T1000 (cell line): Measurements from ENCODE around the gene DCHS1.

Experiments
- DNase-seq: peaks from one replicate; lab custom pipeline; 2025; ENCODE audit warnings: mixed read lengths; lab: John Stamatoyannopoulos, UW

Gene DCHS1

DNA sequence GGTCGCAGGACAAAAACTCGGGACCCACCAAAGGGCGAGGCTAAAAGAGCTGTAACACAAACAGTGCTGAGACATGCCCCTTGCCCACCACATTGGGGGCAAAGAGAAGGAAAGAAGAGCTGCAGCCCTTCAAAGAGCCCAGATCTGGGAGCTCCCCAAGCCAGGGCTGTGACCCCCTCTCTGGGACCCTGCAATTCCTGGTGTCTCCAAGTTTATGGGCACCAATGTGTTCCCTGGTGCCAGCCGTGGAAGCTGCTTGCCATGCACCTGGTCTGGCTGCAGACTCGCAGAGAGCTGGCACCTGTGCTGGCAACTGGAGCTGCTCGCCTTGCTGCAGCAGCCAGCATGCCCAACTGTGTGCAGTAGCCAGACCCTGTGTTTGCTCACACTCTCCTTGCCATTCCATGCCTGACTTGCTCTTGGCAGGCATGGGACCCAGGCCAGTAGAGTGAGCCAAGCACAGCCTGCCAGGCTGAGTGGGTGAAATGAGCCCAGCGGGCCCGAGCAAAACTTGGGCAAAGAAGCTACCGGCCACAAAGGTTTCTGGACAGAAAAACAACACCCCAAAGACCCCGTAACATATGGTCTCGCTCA lies 68.2 kb downstream of the DCHS1 start:
- no peak for DNase-seq

DNA sequence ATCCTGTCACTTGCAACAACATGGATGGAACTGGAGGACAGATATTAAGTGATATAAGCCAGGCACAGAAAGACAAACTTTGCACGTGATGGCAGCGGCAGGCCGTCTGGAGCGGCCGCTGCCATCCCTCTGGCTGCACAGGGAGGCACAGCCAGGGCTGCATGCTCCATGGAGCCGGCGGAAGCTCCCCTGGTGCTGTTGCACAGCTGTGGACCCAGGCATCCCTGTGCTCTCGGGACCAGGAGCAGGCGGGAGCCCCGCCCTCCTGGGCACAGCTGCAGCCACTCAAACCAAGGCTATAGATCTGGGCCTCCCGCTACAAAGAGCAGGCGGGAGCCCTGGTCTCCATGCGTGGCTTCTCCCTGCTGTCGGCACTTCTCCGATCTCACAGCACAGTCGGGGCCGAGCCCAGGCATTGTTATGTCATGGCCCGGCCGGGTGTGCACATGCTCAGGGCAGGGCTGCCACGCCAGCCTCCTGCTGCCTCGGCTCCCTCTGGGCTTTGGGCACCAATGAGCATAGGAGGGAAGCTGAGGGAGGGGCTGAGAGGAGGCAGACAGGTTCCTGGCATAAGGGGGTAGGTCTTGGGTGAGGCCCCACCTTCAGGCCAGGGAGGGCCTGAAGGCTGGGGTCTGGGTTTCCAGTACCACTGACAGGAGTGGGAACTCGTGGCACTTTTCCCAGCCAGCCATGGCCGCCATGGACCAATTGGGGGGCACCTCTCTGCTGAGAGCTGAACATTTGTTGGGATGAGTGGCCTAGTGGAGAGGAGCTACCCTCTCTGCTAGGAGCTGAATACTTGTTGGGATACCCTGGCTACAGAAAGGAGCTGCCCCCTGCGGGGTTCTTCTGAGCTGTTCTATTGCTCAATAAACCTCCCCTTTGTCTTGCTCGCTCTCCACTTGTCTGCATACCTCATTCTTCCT lies 68.9 kb downstream of the DCHS1 start:
- no peak for DNase-seq

DNA sequence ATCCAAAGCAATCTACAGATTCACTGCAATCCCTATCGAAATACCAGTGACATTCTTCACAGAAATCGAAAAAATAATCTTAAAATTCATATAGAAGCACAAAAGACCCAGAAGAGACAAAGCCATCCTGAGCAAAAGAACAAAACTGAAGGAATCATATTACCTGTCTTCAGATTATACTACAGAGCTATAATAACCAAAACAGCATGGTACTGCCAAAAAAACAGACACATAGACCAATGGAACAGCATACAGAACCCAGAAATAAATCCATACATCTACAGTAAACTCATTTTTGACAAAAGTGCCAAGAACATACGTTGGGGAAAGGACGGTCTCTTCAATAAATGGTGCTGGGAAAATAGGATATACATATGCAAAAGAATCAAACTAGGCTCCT lies 71.1 kb downstream of the DCHS1 start:
- no peak for DNase-seq

DNA sequence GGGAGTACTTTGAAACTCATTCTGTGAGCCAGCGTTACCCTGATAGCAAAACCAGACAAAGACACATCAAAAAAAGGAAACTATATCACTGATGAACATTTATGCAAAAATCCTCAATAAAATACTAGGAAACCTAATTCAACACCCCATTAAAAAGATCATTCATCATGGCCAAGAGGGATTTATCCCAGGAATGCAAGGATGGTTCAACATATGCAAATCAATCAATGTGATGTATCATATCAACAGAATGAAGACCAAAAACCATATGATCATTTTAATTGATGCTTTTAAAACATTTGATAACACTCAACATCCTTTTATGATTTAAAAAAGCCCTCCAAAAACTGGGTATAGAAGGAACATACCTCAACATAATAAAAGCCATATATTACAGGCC lies 72.0 kb downstream of the DCHS1 start:
- no peak for DNase-seq

DNA sequence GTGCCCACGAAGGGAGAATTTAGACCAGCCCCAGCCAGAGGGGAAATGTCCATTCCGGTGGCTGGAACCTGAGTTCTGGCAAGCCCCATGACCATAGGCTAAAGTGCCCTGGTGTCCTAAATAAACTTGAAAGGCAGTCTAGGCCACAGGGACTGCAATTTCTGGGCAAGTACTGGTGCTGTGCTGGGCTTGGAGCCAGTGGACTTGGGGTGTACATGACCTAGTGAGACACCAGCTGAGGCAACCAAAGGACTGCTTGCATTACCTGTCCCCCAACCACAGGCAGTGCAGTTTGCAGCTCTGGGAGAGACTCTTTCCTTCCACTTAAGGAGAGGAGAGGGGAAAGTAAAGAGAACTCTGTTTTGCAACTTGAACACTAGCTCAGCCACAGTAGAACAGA lies 75.9 kb downstream of the DCHS1 start:
- DNase-seq, result no peak

DNA sequence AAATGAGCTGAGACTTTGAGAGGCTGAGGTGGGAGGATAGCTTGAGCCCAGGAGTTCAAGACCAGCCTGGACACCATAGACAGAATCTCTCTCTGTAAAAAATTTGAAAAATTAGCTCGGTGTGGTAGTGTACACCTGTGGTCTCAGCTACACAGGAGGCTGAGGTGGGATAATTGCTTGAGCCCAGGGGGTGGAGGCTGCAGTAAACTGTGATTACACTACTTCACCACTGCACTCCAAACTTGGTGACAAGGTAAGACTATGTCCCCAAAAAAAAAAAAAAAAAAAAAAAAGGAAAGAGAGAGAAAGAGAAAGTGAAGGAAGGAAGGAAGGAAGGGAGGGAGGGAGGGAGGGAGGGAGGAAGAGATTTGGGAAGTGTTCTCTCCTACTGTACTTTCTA lies 77.5 kb downstream of the DCHS1 start:
- no peak for DNase-seq

DNA sequence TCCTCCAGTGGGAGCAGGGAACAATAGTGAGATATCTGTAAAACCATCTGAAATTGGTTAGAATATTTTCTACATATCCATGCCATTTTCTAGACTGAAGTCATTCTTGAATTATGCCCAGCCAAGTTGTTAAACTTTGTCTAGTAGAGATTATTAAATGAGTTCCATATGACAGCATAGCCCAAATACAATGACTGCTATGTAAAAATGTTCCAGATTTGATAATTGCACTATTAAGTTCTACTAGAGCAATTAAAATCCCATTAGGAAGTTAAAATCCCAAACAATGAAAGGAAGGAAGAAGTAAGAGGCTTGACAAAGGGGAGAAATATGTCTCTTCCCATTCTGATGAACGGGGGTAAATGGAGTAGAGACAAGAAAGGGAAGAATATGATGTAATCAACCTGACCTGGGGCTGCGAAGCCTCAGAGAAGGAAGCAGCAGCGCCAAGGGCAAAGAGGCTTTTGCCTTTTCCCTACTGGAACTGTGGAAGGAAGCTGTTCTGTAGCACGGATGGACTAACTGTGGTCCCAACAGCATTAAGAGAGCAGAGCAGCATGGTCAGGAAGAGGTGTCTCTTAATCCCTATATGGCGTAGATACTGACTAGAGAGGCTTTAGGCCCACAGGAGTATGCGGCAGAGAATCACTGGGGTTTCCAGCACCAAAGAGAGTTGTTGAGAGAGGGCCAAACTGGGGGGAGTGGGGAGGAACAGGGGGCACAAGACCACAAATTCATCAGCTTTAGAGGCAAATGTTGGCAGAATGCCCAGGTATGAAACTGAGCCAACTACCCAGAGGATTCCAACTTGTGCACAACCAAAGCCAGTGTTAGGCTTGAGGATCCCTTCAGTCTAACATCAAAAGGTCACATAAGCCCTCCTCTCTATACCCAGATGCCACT lies 78.9 kb downstream of the DCHS1 start:
- DNase-seq, result no peak

DNA sequence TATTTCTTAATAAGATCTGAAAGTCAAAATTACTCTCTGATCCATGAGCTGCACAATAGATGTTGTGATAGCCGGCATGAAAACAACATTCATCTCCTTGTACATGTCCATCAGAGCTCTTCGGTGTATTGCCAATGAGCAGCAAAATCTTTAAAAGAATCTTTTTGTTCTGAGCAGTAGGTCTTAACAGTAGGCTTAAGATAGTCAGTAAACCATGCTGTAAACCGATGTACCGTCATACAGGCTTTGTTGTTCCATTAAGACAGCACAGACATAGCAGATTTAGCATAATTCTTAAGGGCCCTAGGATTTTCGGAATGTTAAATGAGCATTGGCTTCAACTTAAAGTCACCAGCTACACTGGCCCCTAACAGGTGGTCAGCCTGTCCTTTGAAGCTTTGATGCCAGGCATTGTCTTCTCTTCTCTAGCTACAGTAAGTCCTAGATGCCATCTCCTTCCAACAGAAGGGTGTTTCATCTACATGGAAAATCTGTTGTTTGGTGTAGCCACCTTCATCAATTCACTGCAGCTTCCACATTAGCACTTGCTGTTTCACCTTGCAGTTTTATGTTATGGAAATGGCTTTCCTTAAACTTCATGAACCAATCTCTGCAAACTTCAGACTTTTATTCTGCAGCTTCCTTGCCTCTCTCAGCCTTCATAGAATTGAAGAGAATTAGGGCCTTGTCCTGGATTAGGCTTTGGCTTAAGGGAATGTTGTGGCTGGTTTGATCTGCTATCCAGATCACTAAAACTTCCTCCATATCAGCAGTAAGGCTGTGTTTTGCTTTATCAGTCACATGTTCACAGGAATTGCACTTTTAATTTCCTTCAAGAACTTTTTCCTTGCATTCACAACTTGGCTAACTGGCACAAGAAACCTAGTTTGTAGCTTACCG lies 80.5 kb downstream of the DCHS1 start:
- DNase-seq, result no peak

DNA sequence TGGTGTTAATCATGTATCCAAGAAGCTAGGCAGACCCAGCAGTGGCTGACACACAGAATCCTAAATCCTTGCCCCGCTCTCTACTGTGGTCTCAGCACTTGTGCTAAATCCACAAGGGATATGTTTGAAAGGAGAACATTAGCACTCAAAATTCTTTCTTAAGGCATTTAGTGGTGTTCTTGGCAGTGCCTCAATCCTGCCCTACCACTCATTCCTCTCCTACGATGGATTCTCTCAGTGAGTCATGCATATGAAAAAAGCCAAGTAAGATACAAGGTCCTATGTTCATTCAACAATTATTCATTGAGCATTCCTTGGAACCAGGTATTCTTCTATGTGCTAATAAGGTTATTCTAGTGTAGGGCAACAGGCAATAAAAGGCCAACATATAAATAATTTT lies 83.4 kb downstream of the DCHS1 start:
- DNase-seq, result no peak

DNA sequence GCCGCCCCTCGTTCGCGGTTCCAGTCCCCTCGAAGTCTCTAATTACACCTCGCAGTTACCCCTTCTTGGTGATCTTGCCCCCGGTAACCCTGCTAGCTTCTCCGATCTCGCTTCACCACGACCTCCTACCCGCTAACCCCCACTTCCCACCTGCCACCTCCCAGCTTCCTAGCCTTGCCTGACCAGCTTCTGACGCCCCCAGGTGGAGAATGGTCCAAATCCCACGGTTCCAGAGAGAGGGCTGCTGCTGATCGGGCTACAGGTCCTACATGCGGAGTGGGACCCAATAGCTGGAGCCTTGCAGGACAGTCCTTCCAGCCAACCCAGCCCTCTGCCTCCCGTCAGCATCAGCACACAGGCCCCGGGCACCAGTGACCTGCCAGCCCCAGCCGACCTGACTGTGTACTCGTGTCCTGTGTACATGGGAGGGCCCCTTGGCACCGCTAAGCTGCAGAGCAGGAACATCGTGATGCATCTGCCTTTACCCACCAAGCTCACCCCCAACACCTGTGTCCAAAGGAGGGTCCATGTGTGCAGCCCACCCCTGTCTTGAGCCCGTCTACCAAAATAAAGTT lies 84.1 kb downstream of the DCHS1 start:
- DNase-seq, result no peak
